Measurements from ENCODE around the gene FUS.

FUS gene

GRCh38 chr16:31204871-31205666, 25.1 kb downstream of the FUS start:
- no peak for DNase-seq

GRCh38 chr16:31206776-31207175, 26.8 kb downstream of the FUS start:
- DNase-seq: no peak

GRCh38 chr16:31213342-31213741, 33.4 kb downstream of the FUS start:
- DNase-seq: no peak

GRCh38 chr16:31213877-31214707, 34.2 kb downstream of the FUS start, which contains the start of gene TRIM72:
TSS of gene TRIM72 (plus strand) at chr16:31214119. CDS start at chr16:31214739, 620 bp downstream.
- no peak for DNase-seq

- no peak for DNase-seq
Observed at GRCh38 chr16:31214708-31215286, 34.9 kb downstream of the FUS start.

GRCh38 chr16:31215287-31216162, 35.6 kb downstream of the FUS start:
- DNase-seq: peak; percentile 9

GRCh38 chr16:31216422-31217135, 36.6 kb downstream of the FUS start, which contains the start of gene PYDC1:
TSS of gene PYDC1 (minus strand) at chr16:31217135. CDS start at chr16:31217028, 107 bp downstream.
- DNase-seq: no peak

GRCh38 chr16:31217136-31217530, 37.2 kb downstream of the FUS start:
- no peak for DNase-seq

- DNase-seq: no peak
Observed at GRCh38 chr16:31219154-31219741, 39.3 kb downstream of the FUS start.

- no peak for DNase-seq
Observed at GRCh38 chr16:31221357-31222160, 41.6 kb downstream of the FUS start.

- DNase-seq: no peak
Observed at GRCh38 chr16:31223044-31223443, 43.1 kb downstream of the FUS start.

GRCh38 chr16:31224092-31224955, 44.4 kb downstream of the FUS start:
- no peak for DNase-seq

- no peak for DNase-seq
Observed at GRCh38 chr16:31225193-31225592, 45.3 kb downstream of the FUS start.

GRCh38 chr16:31228206-31228605, 48.3 kb downstream of the FUS start:
- no peak for DNase-seq

- DNase-seq: no peak
Observed at GRCh38 chr16:31229501-31229900, 49.6 kb downstream of the FUS start.

GRCh38 chr16:31238041-31238440, 58.1 kb downstream of the FUS start:
- DNase-seq: no peak

All from NCI-H526 treated with DMSO at 0.1 percent for 48 hours (cell line).